Esophagus muscularis mucosa (tissue), 4 donors: ENCODE measurements around the gene PGAM5.
"Not testable (repeated sequence)": the region's sequence is repeated elsewhere in the genome, so short reads cannot be mapped to it uniquely, and the experiment has no call there.

Experiments used
- CTCF ChIP-seq, 3 experiments: fragments of 200-600 bp in 2 of 3; fragments of 450-650 bp in 1 of 3; sonication (generic) in 2 of 3; IDR thresholded peaks; one replicate each; pipeline ENCODE4 v1.5.1; 2017 to 2019; ENCODE audit warnings: antibody characterized with exemption in 3 of 3, mild to moderate bottlenecking in 2 of 3, moderate library complexity in 1 of 3
- EP300 ChIP-seq: sonication (generic); formaldehyde crosslinking; IDR thresholded peaks from one replicate; pipeline ENCODE4 v1.6.1; 2017; ENCODE audit warnings: antibody characterized with exemption
- POLR2A ChIP-seq: fragments of 450-650 bp; IDR thresholded peaks from one replicate; pipeline ENCODE4 v1.6.1; 2017; ENCODE audit warnings: antibody characterized with exemption, moderate library complexity, mild to moderate bottlenecking, low read depth

DNA sequence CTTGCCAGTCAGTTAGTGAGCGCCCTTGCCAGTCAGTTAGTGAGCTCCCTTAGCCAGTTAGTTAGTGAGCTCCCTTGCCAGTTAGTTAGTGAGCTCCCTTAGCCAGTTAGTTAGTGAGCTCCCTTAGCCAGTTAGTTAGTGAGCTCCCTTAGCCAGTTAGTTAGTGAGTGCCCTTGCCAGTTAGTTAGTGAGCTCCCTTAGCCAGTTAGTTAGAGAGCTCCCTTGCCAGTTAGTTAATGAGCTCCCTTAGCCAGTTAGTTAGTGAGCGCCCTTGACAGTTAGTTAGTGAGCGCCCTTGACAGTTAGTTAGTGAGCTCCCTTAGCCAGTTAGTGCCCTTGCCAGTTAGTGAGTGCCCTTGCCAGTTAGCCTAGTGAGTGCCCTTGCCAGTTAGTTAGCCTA lies 15.8 kb upstream of the PGAM5 start:
- not testable (repeated sequence) for TF ChIP-seq EP300; CTCF (IDR thresholded peaks at IDR 0.05); POLR2A
